ENCODE results near the gene PLPPR3.

- no peak for TF ChIP-seq CTCF (IDR thresholded peaks at IDR 0.05; ENCODE audit: borderline replicate concordance, extremely low read depth, low read length, poor library complexity, severe bottlenecking)
- no peak for TF ChIP-seq EZH2 (IDR thresholded peaks at IDR 0.05; ENCODE audit: borderline replicate concordance, low read depth, low read length, severe bottlenecking)
These were observed 33.4 kb upstream of the PLPPR3 start for GRCh38 chr19:855142-855541.
